H9 (cell line): ENCODE results near the gene CAMTA1. TPM values are rescaled to one million over a fixed set of nuclear protein-coding genes. Genes with fewer than 3 reads are reported as not detected.

Source experiments
- DNase-seq: peaks from one replicate; pipeline ENCODE4 v3.0.0-alpha.2; 2017
- H2AFZ ChIP-seq: one replicate; pipeline ENCODE4 v1.6.1; 2013; ENCODE audit warnings: mild to moderate bottlenecking, low read length, control low read depth, moderate library complexity
- H2AK5ac ChIP-seq: 2 replicates; pipeline ENCODE4 v1.6.1; 2013; ENCODE audit warnings: low read length, control low read depth, mixed read lengths; ENCODE audit not compliant: insufficient read length
- H2BK120ac ChIP-seq: one replicate; pipeline ENCODE4 v1.6.1; 2013; ENCODE audit warnings: low read depth, mild to moderate bottlenecking, low read length, control low read depth, inconsistent platforms; ENCODE audit not compliant: poor library complexity, severe bottlenecking
- H2BK12ac ChIP-seq: 2 replicates; pipeline ENCODE4 v1.6.1; 2013; ENCODE audit warnings: low read length, control low read depth, mixed read lengths, low read depth; ENCODE audit not compliant: insufficient read length
- H2BK15ac ChIP-seq: 2 replicates; pipeline ENCODE4 v1.6.1; 2013; ENCODE audit warnings: low read depth, low read length, control low read depth
- H2BK20ac ChIP-seq: one replicate; pipeline ENCODE4 v1.6.1; 2013; ENCODE audit warnings: low read depth, mild to moderate bottlenecking, low read length, control low read depth, inconsistent platforms; ENCODE audit not compliant: poor library complexity, severe bottlenecking
- H2BK5ac ChIP-seq: 2 replicates; pipeline ENCODE4 v1.6.1; 2013; ENCODE audit warnings: low read length, control low read depth, mixed read lengths; ENCODE audit not compliant: insufficient read length
- H3K14ac ChIP-seq: 2 replicates; pipeline ENCODE4 v1.6.1; 2013; ENCODE audit warnings: low read length, control low read depth; ENCODE audit not compliant: insufficient read depth
- H3K18ac ChIP-seq: 2 replicates; pipeline ENCODE4 v1.6.1; 2013; ENCODE audit warnings: low read depth, mild to moderate bottlenecking, mixed read lengths, low read length, control low read depth; ENCODE audit not compliant: insufficient read length
- H3K23ac ChIP-seq: 2 replicates; pipeline ENCODE4 v1.6.1; 2013; ENCODE audit warnings: low read length, control low read depth, mixed read lengths, low read depth; ENCODE audit not compliant: insufficient read length
- H3K23me2 ChIP-seq: 2 replicates; pipeline ENCODE4 v1.6.1; 2013; ENCODE audit warnings: low read depth, mild to moderate bottlenecking, mixed read lengths, low read length, control low read depth; ENCODE audit not compliant: insufficient read length, poor library complexity, severe bottlenecking
- H3K27ac ChIP-seq: 2 replicates; pipeline ENCODE4 v1.5.1; 2013; ENCODE audit warnings: low read length, control low read depth, mixed read lengths, low read depth; ENCODE audit not compliant: insufficient read length
- H3K27me3 ChIP-seq: 2 replicates; pipeline ENCODE4 v1.6.1; 2013; ENCODE audit warnings: low read length, control low read depth, inconsistent platforms; ENCODE audit not compliant: insufficient read depth
- H3K4ac ChIP-seq: 2 replicates; pipeline ENCODE4 v1.6.1; 2013; ENCODE audit warnings: low read depth, mild to moderate bottlenecking, control low read depth, inconsistent platforms, low read length, moderate library complexity
- H3K4me1 ChIP-seq: 2 replicates; pipeline ENCODE4 v1.6.1; 2013; ENCODE audit warnings: low read length, control low read depth, inconsistent platforms; ENCODE audit not compliant: insufficient read depth
- H3K4me2 ChIP-seq: 2 replicates; pipeline ENCODE4 v1.6.1; 2013; ENCODE audit warnings: low read length, control low read depth, mixed read lengths; ENCODE audit not compliant: insufficient read length, insufficient read depth
- H3K56ac ChIP-seq: 2 replicates; pipeline ENCODE4 v1.6.1; 2013; ENCODE audit warnings: low read depth, mild to moderate bottlenecking, mixed read lengths, low read length, control low read depth; ENCODE audit not compliant: insufficient read length
- H3K79me1 ChIP-seq: 2 replicates; pipeline ENCODE4 v1.6.1; 2013; ENCODE audit warnings: low read depth, mild to moderate bottlenecking, moderate library complexity, low read length, control low read depth, inconsistent platforms; ENCODE audit not compliant: insufficient read depth, poor library complexity, severe bottlenecking
- H3K79me2 ChIP-seq: 2 replicates; pipeline ENCODE4 v1.6.1; 2013; ENCODE audit warnings: low read length, control low read depth, inconsistent platforms; ENCODE audit not compliant: insufficient read depth
- H3K9ac ChIP-seq: 2 replicates; pipeline ENCODE4 v1.6.1; 2013; ENCODE audit warnings: low read length, control low read depth, mixed read lengths; ENCODE audit not compliant: insufficient read length; ENCODE audit errors: extremely low read depth
- H3K9me3 ChIP-seq: one replicate; pipeline ENCODE4 v1.6.1; 2013; ENCODE audit warnings: low read depth, low read length, inconsistent platforms; ENCODE audit not compliant: control insufficient read depth
- H3T11ph ChIP-seq: one replicate; pipeline ENCODE4 v1.6.1; 2013; ENCODE audit warnings: mild to moderate bottlenecking, low read length, control low read depth, inconsistent platforms
- H4K20me1 ChIP-seq: one replicate; pipeline ENCODE4 v1.6.1; 2013; ENCODE audit not compliant: control insufficient read depth, insufficient read length, insufficient read depth
- H4K5ac ChIP-seq: 2 replicates; pipeline ENCODE4 v1.6.1; 2013; ENCODE audit warnings: low read depth, mild to moderate bottlenecking, mixed read lengths, low read length, control low read depth; ENCODE audit not compliant: insufficient read length
- H4K8ac ChIP-seq: replicated peaks from 2 replicates; pipeline ENCODE4 v1.6.1; 2013; ENCODE audit warnings: low read length, control low read depth, mixed read lengths, low read depth; ENCODE audit not compliant: insufficient read length
- H4K91ac ChIP-seq: 2 replicates; pipeline ENCODE4 v1.6.1; 2013; ENCODE audit warnings: low read depth, mild to moderate bottlenecking, moderate library complexity, mixed read lengths, low read length, control low read depth; ENCODE audit not compliant: insufficient read length
- H3K27ac Mint-ChIP-seq, 3 experiments: 2 replicates in 2 of 3; 3 replicates in 1 of 3; pipeline ENCODE4 v1.8.0; 2020 to 2021; ENCODE audit warnings: mixed read lengths in 3 of 3, mild to moderate bottlenecking in 1 of 3, moderate library complexity in 1 of 3
- H3K27me3 Mint-ChIP-seq: 2 replicates; pipeline ENCODE4 v1.8.0; 2021; ENCODE audit warnings: low read depth, mild to moderate bottlenecking, moderate library complexity, mixed read lengths
- H3K36me3 Mint-ChIP-seq, 3 experiments: 2 replicates in 2 of 3; 3 replicates in 1 of 3; pipeline ENCODE4 v1.8.0; 2020 to 2021; ENCODE audit warnings: low read depth in 3 of 3, mixed read lengths in 3 of 3; ENCODE audit not compliant: insufficient read depth in 1 of 3
- H3K4me1 Mint-ChIP-seq, 2 experiments: 2 replicates each; pipeline ENCODE4 v1.8.0; 2020; ENCODE audit warnings: mixed read lengths in 2 of 2
- H3K4me3 Mint-ChIP-seq, 2 experiments: 2 replicates in 1 of 2; 3 replicates in 1 of 2; pipeline ENCODE4 v1.8.0; 2020 to 2021; ENCODE audit warnings: mild to moderate bottlenecking in 2 of 2, mixed read lengths in 2 of 2, moderate library complexity in 1 of 2
- H3K9me3 Mint-ChIP-seq, 2 experiments: 2 replicates in 1 of 2; 3 replicates in 1 of 2; pipeline ENCODE4 v1.8.0; 2020; ENCODE audit warnings: mild to moderate bottlenecking in 2 of 2, mixed read lengths in 2 of 2, moderate library complexity in 1 of 2
- CTCF ChIP-seq: fragments of 200-600 bp; sonication (generic); conservative IDR thresholded peaks from 3 replicates; pipeline ENCODE4 v1.8.0; 2021; ENCODE audit warnings: antibody characterized with exemption, mild to moderate bottlenecking
- WGBS: extraction: QIAGEN DNeasy Blood & Tissue Kit; methylation state at CpG from one replicate; pipeline ENCODE4 v1.1.7; 2013; ENCODE audit warnings: missing lambda C conversion rate, low lambda C conversion rate, mixed read lengths; ENCODE audit not compliant: insufficient read length; ENCODE audit errors: extremely low coverage; 5-methylcytosine and 5-hydroxymethylcytosine counted together
- total RNA-seq: library from RNA; stranded (reverse); gene quantifications from 2 replicates; pipeline ENCODE4 v1.2.1, GENCODE V29; 2021

Gene CAMTA1
- total RNA-seq, 1 experiment from 2014 or later = 115 TPM

GRCh38 chr1:7744882-7745281, 959.6 kb downstream of the CAMTA1 start:
- H3K56ac ChIP-seq = no peak overlapping the region
- H3K4me2 ChIP-seq = no peak overlapping the region
- no peak overlapping the region for H3K4ac ChIP-seq
- H4K91ac ChIP-seq = no peak overlapping the region
- H2BK5ac ChIP-seq = no peak overlapping the region
- no peaks in the 10 kb centered on the region for H3K23me2 ChIP-seq
- H3K9ac ChIP-seq = no peak overlapping the region
- DNase-seq = no peak
- H3K79me2 ChIP-seq = no peaks in the 10 kb centered on the region
- H3T11ph ChIP-seq = no peak overlapping the region
- no peaks in the 10 kb centered on the region for H3K27me3 ChIP-seq
- no peak overlapping the region for H2AFZ ChIP-seq
- no peak overlapping the region for H3K27ac ChIP-seq
- no CpG with 5 or more reads among the region's 9 CpGs for WGBS
- H2BK20ac ChIP-seq = no peak overlapping the region
- H3K9me3 ChIP-seq = no peaks in the 10 kb centered on the region
- H3K4me1 Mint-ChIP-seq = 0 out of 4 replicates have a peak, but pooled peaks cover 0 to 4% of the 10 kb centered on the region in 2 experiments
- H4K5ac ChIP-seq = no peak overlapping the region
- H2BK15ac ChIP-seq = no peak overlapping the region
- no peak overlapping the region for H2BK12ac ChIP-seq
- no peak overlapping the region for H3K27ac Mint-ChIP-seq
- H4K20me1 ChIP-seq = no peaks in the 10 kb centered on the region
- no peaks in the 10 kb centered on the region for H3K27me3 Mint-ChIP-seq
- H2BK120ac ChIP-seq = no peak overlapping the region
- no peak for TF ChIP-seq CTCF
- no peaks in the 10 kb centered on the region for H3K4me1 ChIP-seq
- H3K9me3 Mint-ChIP-seq = no peaks in the 10 kb centered on the region
- no peak overlapping the region for H3K4me3 Mint-ChIP-seq
- H2AK5ac ChIP-seq = no peak overlapping the region
- no peak overlapping the region for H3K18ac ChIP-seq
- H3K36me3 Mint-ChIP-seq = peaks cover 0 to 8% (median 4%) of the 10 kb centered on the region in 3 experiments; a peak in 3 of 7 replicates
- H3K14ac ChIP-seq = no peak overlapping the region; the same call in 1 of the 2 replicates
- H4K8ac ChIP-seq = no peak overlapping the region
- H3K23ac ChIP-seq = no peak overlapping the region
- H3K79me1 ChIP-seq = no peaks in the 10 kb centered on the region
